Spinal cord (tissue), 10 donors: ENCODE results near the gene CSNK1G3. TPM values are rescaled to one million over a fixed set of nuclear protein-coding genes. Genes with fewer than 3 reads are reported as not detected.

Experiments used
- DNase-seq, 6 donors: peaks; one replicate each; pipeline versions ENCODE4 v3.0.0 to v3.0.0-alpha.2; 2013 to 2015; ENCODE audit warnings: low spot score in 6 of 6, low read depth in 4 of 6
- H3K27ac ChIP-seq: one replicate; pipeline ENCODE4 v1.5.1; 2013; ENCODE audit warnings: low read depth, low read length, control low read depth
- H3K27me3 ChIP-seq: one replicate; pipeline ENCODE4 v1.6.1; 2013; ENCODE audit warnings: low read length; ENCODE audit not compliant: control insufficient read depth, insufficient read depth
- H3K36me3 ChIP-seq: one replicate; pipeline ENCODE4 v1.6.1; 2013; ENCODE audit warnings: low read length; ENCODE audit not compliant: control insufficient read depth, insufficient read depth
- H3K4me1 ChIP-seq: one replicate; pipeline ENCODE4 v1.6.1; 2013; ENCODE audit warnings: low read length; ENCODE audit not compliant: control insufficient read depth, insufficient read depth
- H3K4me3 ChIP-seq: one replicate; pipeline ENCODE4 v1.5.1; 2013; ENCODE audit warnings: low read depth, low read length, control low read depth
- H3K9me3 ChIP-seq: one replicate; pipeline ENCODE4 v1.6.1; 2013; ENCODE audit warnings: low read length; ENCODE audit not compliant: control insufficient read depth, insufficient read depth
- WGBS: methylation state at CpG from one replicate; pipeline ENCODE4 v1.1.5; 2013; ENCODE audit warnings: missing lambda C conversion rate; ENCODE audit not compliant: insufficient coverage; 5-methylcytosine and 5-hydroxymethylcytosine counted together
- polyA plus RNA-seq, 2 donors: library from polyadenylated mRNA; unstranded; fragments of 120-200 nt; gene quantifications; one replicate each; pipeline ENCODE4 v1.2.1, GENCODE V29; 2013; ENCODE audit not compliant: insufficient read length in 2 of 2
- total RNA-seq, 2 donors: library from RNA; depleted of rRNA in 1 of 2; stranded (reverse); fragments of 120-200 nt in 1 of 2; fragments of >200 nt in 1 of 2; gene quantifications; one replicate each; pipeline versions ENCODE4 v1.2.3 to v1.2.4, GENCODE V29; 2013 to 2014
- donor health status: healthy.

The CSNK1G3 gene
- total and polyA plus RNA-seq, 4 donors: 27.6 to 111 (median 54.6) TPM

DNA sequence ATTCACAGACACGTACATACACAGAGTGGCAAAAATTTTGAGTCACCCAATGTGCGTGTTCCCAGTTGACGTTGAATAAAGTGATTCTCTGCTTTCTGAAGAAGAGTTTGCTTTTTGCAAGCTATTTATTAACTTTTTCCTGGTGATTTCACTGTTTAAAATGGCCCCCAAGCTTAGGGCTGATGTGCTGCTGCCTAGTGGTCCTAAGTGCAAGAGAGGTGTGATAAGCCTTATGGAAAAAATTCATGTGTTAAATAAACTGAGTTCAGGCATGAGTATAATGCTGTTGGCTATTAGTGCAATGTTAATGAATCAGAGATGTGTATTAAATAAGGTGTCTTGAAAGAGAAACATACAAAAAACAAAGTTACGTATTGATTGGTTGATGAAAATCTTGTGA lies 16.9 kb downstream of the CSNK1G3 start:
- no peak for DNase-seq
- Histone ChIP-seq H3K36me3 (no peaks in the 10 kb centered on the region), H3K4me3 (no peak overlapping the region), H3K27ac (no peak overlapping the region), H3K4me1 (no peaks in the 10 kb centered on the region), H3K9me3 (no peaks in the 10 kb centered on the region), H3K27me3 (no peaks in the 10 kb centered on the region)
- 86% methylated on average over 2 of the region's 4 CpGs for WGBS

GRCh38 chr5:123530728-123531127 lies 18.8 kb downstream of the CSNK1G3 start:
- DNase-seq: no peak
- no peak overlapping the region for H3K4me3 ChIP-seq
- no peaks in the 10 kb centered on the region for H3K9me3 ChIP-seq
- WGBS: no CpG with 5 or more reads among the region's 3 CpGs
- H3K36me3 ChIP-seq: no peaks in the 10 kb centered on the region
- H3K4me1 ChIP-seq: no peaks in the 10 kb centered on the region
- H3K27me3 ChIP-seq: no peaks in the 10 kb centered on the region
- no peak overlapping the region for H3K27ac ChIP-seq

DNA sequence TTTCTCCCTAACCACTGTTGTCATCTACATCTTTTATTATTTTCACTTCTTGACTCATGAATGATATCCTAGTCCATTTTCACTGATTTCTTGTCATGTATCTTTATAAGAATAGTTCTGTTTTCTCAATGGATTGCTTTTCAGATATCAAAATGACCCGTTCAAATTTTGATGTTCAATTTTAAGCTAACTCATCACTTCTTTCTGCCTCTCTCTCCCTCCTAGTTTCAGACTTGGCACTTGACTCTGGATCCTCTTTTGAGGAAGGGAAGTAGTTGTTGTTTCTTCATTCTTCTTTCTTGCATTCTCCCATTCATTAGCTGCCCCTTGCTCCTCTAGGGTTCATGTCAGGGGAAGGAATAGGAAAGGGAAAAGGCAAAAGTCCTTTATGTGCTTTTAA lies 23.7 kb downstream of the CSNK1G3 start:
- no CpG with 5 or more reads among the region's 1 CpG for WGBS
- DNase-seq: no peak
- no peaks in the 10 kb centered on the region for H3K4me1 ChIP-seq
- no peaks in the 10 kb centered on the region for H3K9me3 ChIP-seq
- H3K27me3 ChIP-seq: no peaks in the 10 kb centered on the region
- H3K27ac ChIP-seq: no peak overlapping the region
- no peaks in the 10 kb centered on the region for H3K36me3 ChIP-seq
- no peak overlapping the region for H3K4me3 ChIP-seq

GRCh38 chr5:123537256-123537655 lies 25.3 kb downstream of the CSNK1G3 start:
- H3K27me3 ChIP-seq: no peaks in the 10 kb centered on the region
- no peak for DNase-seq
- H3K36me3 ChIP-seq: no peaks in the 10 kb centered on the region
- no CpG with 5 or more reads among the region's 2 CpGs for WGBS
- H3K27ac ChIP-seq: no peak overlapping the region
- no peaks in the 10 kb centered on the region for H3K9me3 ChIP-seq
- no peaks in the 10 kb centered on the region for H3K4me1 ChIP-seq
- no peak overlapping the region for H3K4me3 ChIP-seq

DNA sequence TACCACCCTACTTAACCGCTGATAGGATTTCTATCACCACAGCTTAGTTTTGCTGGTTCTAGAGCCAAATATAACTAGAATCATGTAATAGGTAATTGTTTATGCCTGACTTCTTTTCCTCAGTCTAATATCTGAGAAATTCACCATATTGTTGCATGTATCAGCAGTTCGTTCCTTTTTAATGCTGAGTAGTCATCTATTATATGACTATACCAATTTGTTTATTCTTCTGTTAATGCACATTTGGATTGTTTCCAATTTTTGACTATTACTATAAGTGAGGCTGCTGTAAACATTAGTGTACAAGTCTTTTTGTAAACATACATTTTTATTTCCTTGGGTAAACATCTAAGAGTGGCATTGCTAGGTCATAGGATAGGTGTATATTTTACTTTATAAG lies 25.9 kb downstream of the CSNK1G3 start:
- H3K27me3 ChIP-seq: no peaks in the 10 kb centered on the region
- no peak overlapping the region for H3K27ac ChIP-seq
- DNase-seq: no peak
- no peaks in the 10 kb centered on the region for H3K9me3 ChIP-seq
- no CpG with 5 or more reads among the region's 2 CpGs for WGBS
- H3K4me1 ChIP-seq: no peaks in the 10 kb centered on the region
- H3K36me3 ChIP-seq: no peaks in the 10 kb centered on the region
- H3K4me3 ChIP-seq: no peak overlapping the region

DNA sequence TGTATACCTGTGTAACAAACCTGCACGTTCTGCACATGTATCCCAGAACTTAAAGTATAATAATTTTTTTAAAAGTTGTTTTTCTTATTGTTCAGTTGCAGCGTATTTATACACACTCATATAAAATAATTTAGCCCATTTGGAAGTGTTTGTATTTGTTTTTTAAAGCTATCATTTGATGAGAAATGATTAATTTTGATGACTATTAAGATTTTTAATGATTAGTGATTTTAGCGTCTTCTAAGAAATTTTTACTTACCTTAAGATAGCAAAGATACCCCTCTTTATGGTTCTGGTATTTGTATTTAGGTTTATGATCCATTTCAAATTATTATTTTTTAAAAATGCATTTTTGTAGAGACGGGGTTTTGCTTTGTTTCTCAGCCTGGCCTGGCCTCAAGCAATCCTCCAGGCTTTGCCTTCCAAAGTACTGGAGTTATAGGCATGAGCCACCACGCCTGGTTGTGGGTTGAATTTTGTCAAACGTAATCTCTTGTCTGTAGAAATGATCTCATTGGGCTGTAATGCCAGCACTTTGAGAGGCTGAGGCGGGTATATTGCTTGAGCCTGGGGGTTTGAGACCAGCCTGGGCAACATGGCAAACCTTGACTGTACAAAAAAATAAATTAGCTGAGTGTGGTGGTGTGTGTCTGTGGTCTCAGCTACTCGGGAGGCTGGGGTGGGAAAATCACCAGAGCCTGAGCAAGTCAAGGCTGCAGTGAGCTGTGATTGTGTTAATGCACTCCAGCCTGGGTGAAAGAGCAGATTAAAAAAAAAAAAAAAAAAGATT lies 26.9 kb downstream of the CSNK1G3 start:
- Histone ChIP-seq H3K4me3 (no peak overlapping the region), H3K4me1 (no peaks in the 10 kb centered on the region), H3K36me3 (no peaks in the 10 kb centered on the region), H3K27me3 (no peaks in the 10 kb centered on the region), H3K27ac (no peak overlapping the region), H3K9me3 (no peaks in the 10 kb centered on the region)
- DNase-seq: no peak
- 83% methylated on average over 5 of the region's 8 CpGs for WGBS

DNA sequence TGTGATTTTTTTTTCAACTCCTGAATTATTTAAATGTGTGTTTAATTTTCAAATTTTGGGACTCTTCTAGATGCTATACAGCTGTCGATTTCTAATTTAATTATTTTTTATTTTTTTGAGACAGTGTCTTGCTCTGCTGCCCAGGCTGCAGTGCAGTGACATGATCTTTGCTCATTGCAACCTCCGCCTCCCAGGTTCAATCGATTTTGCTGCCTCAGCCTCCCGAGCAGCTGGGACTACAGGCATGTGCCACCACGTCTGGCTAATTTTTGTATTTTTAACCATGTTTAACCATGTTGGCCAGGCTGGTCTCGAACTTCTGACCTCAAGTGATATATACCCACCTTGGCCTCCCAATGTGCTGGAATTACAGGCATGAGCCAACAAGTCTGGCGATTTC lies 28.6 kb downstream of the CSNK1G3 start:
- H3K36me3 ChIP-seq: no peaks in the 10 kb centered on the region

GRCh38 chr5:123543438-123543837 lies 31.5 kb downstream of the CSNK1G3 start:
- Histone ChIP-seq H3K27me3 (no peaks in the 10 kb centered on the region), H3K9me3 (no peaks in the 10 kb centered on the region), H3K4me3 (no peak overlapping the region), H3K4me1 (no peaks in the 10 kb centered on the region), H3K27ac (no peak overlapping the region), H3K36me3 (no peaks in the 10 kb centered on the region)
- no peak for DNase-seq
- 93% methylated on average over 3 of the region's 3 CpGs for WGBS

More for the DNA sequence above, 28.6 kb downstream of the CSNK1G3 start:
- DNase-seq: no peak
- 97% methylated on average over 5 of the region's 7 CpGs for WGBS
- Histone ChIP-seq H3K9me3 (no peaks in the 10 kb centered on the region), H3K27ac (no peak overlapping the region), H3K4me1 (no peaks in the 10 kb centered on the region), H3K27me3 (no peaks in the 10 kb centered on the region), H3K4me3 (no peak overlapping the region)

- 93% methylated on average over 6 of the region's 7 CpGs for WGBS
- H3K27ac ChIP-seq: no peak overlapping the region
- no peaks in the 10 kb centered on the region for H3K27me3 ChIP-seq
Measured at GRCh38 chr5:123545506-123545905, 33.5 kb downstream of the CSNK1G3 start.

DNA sequence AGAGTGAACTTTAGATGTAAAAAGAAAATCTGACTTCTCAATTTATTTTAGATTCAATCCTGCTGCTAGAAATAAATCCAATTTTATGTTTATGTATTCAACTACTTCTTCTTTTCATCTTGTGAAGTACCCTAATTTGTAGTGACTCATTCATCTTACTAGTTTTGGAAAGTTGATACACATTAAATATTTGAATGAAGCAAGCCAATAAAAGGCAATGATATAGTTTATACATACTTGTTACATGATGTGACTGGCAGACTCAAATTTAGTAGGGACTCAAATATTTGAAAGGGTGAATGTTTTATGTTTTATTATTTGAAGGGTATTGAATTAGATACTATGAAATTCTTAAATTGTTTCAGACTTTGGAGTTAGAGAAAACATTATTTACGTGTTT lies 34.7 kb downstream of the CSNK1G3 start:
- H3K9me3 ChIP-seq: no peaks in the 10 kb centered on the region
- H3K27ac ChIP-seq: no peak overlapping the region
- no peak for DNase-seq
- H3K27me3 ChIP-seq: no peaks in the 10 kb centered on the region
- H3K4me3 ChIP-seq: no peak overlapping the region
- no peaks in the 10 kb centered on the region for H3K36me3 ChIP-seq
- WGBS: no CpG with 5 or more reads among the region's 1 CpG
- H3K4me1 ChIP-seq: no peaks in the 10 kb centered on the region

More at GRCh38 chr5:123545506-123545905, 33.5 kb downstream of the CSNK1G3 start:
- Histone ChIP-seq H3K36me3 (no peaks in the 10 kb centered on the region), H3K9me3 (no peaks in the 10 kb centered on the region), H3K4me1 (no peaks in the 10 kb centered on the region), H3K4me3 (no peak overlapping the region)
- DNase-seq: no peak
